Liver (tissue), 9 donors: ENCODE results near the gene PYGB. TPM values are rescaled to one million over a fixed set of nuclear protein-coding genes. Genes with fewer than 3 reads are reported as not detected.

Source experiments
- DNase-seq: peaks from one replicate; pipeline ENCODE4 v3.0.0-alpha.2; 2017; ENCODE audit warnings: low spot score
- H3K27ac ChIP-seq, 2 donors: one replicate each; pipeline ENCODE4 v1.7.0; 2013; ENCODE audit warnings: inconsistent platforms in 2 of 2, low read length in 2 of 2, control low read depth in 1 of 2, low read depth in 1 of 2, mild to moderate bottlenecking in 1 of 2
- H3K27me3 ChIP-seq, 4 donors: one replicate each; pipeline versions ENCODE4 v1.6.1 to v1.7.0; 2013; ENCODE audit warnings: low read length in 3 of 4, inconsistent platforms in 1 of 4, mild to moderate bottlenecking in 1 of 4, moderate library complexity in 1 of 4; ENCODE audit not compliant: control insufficient read depth in 4 of 4, insufficient read depth in 4 of 4
- H3K36me3 ChIP-seq, 4 donors: one replicate each; pipeline versions ENCODE4 v1.6.1 to v1.7.0; 2013; ENCODE audit warnings: low read length in 3 of 4, mild to moderate bottlenecking in 3 of 4, low read depth in 1 of 4, moderate library complexity in 1 of 4; ENCODE audit not compliant: control insufficient read depth in 4 of 4, insufficient read depth in 3 of 4
- H3K4me1 ChIP-seq, 4 donors: one replicate each; pipeline versions ENCODE4 v1.6.1 to v1.7.0; 2013; ENCODE audit warnings: low read length in 3 of 4, mild to moderate bottlenecking in 3 of 4, moderate library complexity in 1 of 4; ENCODE audit not compliant: control insufficient read depth in 4 of 4, insufficient read depth in 4 of 4
- H3K4me3 ChIP-seq, 3 donors: one replicate each; pipeline versions ENCODE4 v1.6.1 to v1.7.0; 2013; ENCODE audit warnings: low read length in 3 of 3, control low read depth in 1 of 3, low read depth in 1 of 3, mild to moderate bottlenecking in 1 of 3
- H3K9ac ChIP-seq, 2 donors: one replicate each; pipeline ENCODE4 v1.7.0; 2013; ENCODE audit warnings: low read length in 2 of 2, mild to moderate bottlenecking in 2 of 2, moderate library complexity in 2 of 2, control low read depth in 1 of 2, low read depth in 1 of 2
- H3K9me3 ChIP-seq, 4 donors: one replicate each; pipeline versions ENCODE4 v1.6.1 to v1.7.0; 2013; ENCODE audit warnings: low read length in 3 of 4; ENCODE audit not compliant: control insufficient read depth in 4 of 4
- ATF3 ChIP-seq: IDR thresholded peaks from 2 replicates; pipeline ENCODE4 v1.6.1; 2016; ENCODE audit warnings: antibody characterized with exemption
- EGR1 ChIP-seq, 2 donors: IDR thresholded peaks; 2 replicates each; pipeline ENCODE4 v1.6.1; 2016 to 2018; ENCODE audit warnings: antibody characterized with exemption in 2 of 2, low read depth in 2 of 2
- FOXA1 ChIP-seq: IDR thresholded peaks from 2 replicates; pipeline ENCODE4 v1.6.1; 2016; ENCODE audit warnings: antibody characterized with exemption
- GABPA ChIP-seq, 2 donors: IDR thresholded peaks in 1 of 2; conservative IDR thresholded peaks in 1 of 2; 2 replicates each; pipeline ENCODE4 v1.6.1; 2016; ENCODE audit warnings: antibody characterized with exemption in 2 of 2, mild to moderate bottlenecking in 1 of 2, moderate library complexity in 1 of 2
- HNF4G ChIP-seq: IDR thresholded peaks from 2 replicates; pipeline ENCODE4 v1.6.1; 2016; ENCODE audit warnings: antibody characterized with exemption
- JUND ChIP-seq, 2 donors: IDR thresholded peaks; 2 replicates each; pipeline ENCODE4 v1.6.1; 2016; ENCODE audit warnings: antibody characterized with exemption in 2 of 2
- MAX ChIP-seq: IDR thresholded peaks from 2 replicates; pipeline ENCODE4 v1.6.1; 2016; ENCODE audit warnings: antibody characterized with exemption
- RAD21 ChIP-seq, 2 donors: IDR thresholded peaks; 2 replicates each; pipeline ENCODE4 v1.6.1; 2016; ENCODE audit warnings: antibody characterized with exemption in 2 of 2, mild to moderate bottlenecking in 2 of 2
- RXRA ChIP-seq, 2 donors: IDR thresholded peaks; 2 replicates each; pipeline ENCODE4 v1.6.1; 2017 to 2018; ENCODE audit warnings: antibody characterized with exemption in 2 of 2, mild to moderate bottlenecking in 1 of 2
- SP1 ChIP-seq: IDR thresholded peaks from 2 replicates; pipeline ENCODE4 v1.6.1; 2018; ENCODE audit warnings: antibody characterized with exemption, mild to moderate bottlenecking
- TAF1 ChIP-seq: conservative IDR thresholded peaks from 2 replicates; pipeline ENCODE4 v1.6.1; 2016; ENCODE audit warnings: antibody characterized with exemption, mild to moderate bottlenecking
- YY1 ChIP-seq: IDR thresholded peaks from 2 replicates; pipeline ENCODE4 v1.6.1; 2016; ENCODE audit warnings: antibody characterized with exemption, mild to moderate bottlenecking
- WGBS: extraction: QIAGEN DNeasy Blood & Tissue Kit; methylation state at CpG from one replicate; pipeline ENCODE4 v1.1.7; 2013; 5-methylcytosine and 5-hydroxymethylcytosine counted together
- polyA plus RNA-seq, 2 donors: library from polyadenylated mRNA; stranded (reverse) in 1 of 2; unstranded in 1 of 2; fragments of 200-250 nt in 1 of 2; fragments of >200 nt in 1 of 2; fragmentation: Nextera tagmentation in 1 of 2; extraction: Ambion mirVana in 1 of 2; gene quantifications; one replicate each; pipeline versions ENCODE4 v1.2.1 to v1.2.3, GENCODE V29; 2013 to 2015
- total RNA-seq, 2 donors: library from RNA; depleted of rRNA; stranded (reverse); fragments of >200 nt; gene quantifications; one replicate each; pipeline ENCODE4 v1.2.3, GENCODE V29; 2014
- TF ChIP-seq, protein P1 (sequence below): fragments of 150-350 bp; IDR thresholded peaks from 2 replicates; pipeline ENCODE4 v1.5.1; 2017; ENCODE audit warnings: improper control_type of control experiment, low read depth, low read length; ENCODE audit not compliant: missing input control
- TF ChIP-seq, protein P2 (sequence below): IDR thresholded peaks from 2 replicates; pipeline ENCODE4 v1.6.1; 2016; ENCODE audit warnings: antibody characterized with exemption
- TF ChIP-seq, protein P3 (sequence below): IDR thresholded peaks from 2 replicates; pipeline ENCODE4 v1.6.1; 2016; ENCODE audit warnings: antibody characterized with exemption, mild to moderate bottlenecking
- donor health status: healthy.
- donor health status: healthy.
- donor health status: healthy.
- donor health status: healthy.
- donor health status: healthy.

The PYGB gene
- total and polyA plus RNA-seq, 4 donors, result 3.6 to 11.7 (median 9.8) TPM

- no peak overlapping the region for H3K9ac ChIP-seq
- no peak for DNase-seq
- H3K36me3 ChIP-seq, result peaks cover 0 to 10% (median 0%) of the 10 kb centered on the region in 4 donors
- no peaks in the 10 kb centered on the region for H3K9me3 ChIP-seq
- H3K4me3 ChIP-seq, result no peak overlapping the region
- 98% methylated on average over 16 of the region's 16 CpGs for WGBS
- H3K27ac ChIP-seq, result no peak overlapping the region
- peaks cover 8 to 26% (median 18%) of the 10 kb centered on the region in 4 donors for H3K4me1 ChIP-seq
- no peaks in the 10 kb centered on the region for H3K27me3 ChIP-seq
- TF ChIP-seq FOXA1 (no peak), RXRA (IDR thresholded peaks at IDR 0.05) (no peak), EGR1 (IDR thresholded peaks at IDR 0.05; ENCODE audit: low read depth in 2 of 2) (no peak), SP1 (no peak)
- TF ChIP-seq, protein P1, sequence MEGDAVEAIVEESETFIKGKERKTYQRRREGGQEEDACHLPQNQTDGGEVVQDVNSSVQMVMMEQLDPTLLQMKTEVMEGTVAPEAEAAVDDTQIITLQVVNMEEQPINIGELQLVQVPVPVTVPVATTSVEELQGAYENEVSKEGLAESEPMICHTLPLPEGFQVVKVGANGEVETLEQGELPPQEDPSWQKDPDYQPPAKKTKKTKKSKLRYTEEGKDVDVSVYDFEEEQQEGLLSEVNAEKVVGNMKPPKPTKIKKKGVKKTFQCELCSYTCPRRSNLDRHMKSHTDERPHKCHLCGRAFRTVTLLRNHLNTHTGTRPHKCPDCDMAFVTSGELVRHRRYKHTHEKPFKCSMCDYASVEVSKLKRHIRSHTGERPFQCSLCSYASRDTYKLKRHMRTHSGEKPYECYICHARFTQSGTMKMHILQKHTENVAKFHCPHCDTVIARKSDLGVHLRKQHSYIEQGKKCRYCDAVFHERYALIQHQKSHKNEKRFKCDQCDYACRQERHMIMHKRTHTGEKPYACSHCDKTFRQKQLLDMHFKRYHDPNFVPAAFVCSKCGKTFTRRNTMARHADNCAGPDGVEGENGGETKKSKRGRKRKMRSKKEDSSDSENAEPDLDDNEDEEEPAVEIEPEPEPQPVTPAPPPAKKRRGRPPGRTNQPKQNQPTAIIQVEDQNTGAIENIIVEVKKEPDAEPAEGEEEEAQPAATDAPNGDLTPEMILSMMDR, result no peak
- TF ChIP-seq, protein P2, sequence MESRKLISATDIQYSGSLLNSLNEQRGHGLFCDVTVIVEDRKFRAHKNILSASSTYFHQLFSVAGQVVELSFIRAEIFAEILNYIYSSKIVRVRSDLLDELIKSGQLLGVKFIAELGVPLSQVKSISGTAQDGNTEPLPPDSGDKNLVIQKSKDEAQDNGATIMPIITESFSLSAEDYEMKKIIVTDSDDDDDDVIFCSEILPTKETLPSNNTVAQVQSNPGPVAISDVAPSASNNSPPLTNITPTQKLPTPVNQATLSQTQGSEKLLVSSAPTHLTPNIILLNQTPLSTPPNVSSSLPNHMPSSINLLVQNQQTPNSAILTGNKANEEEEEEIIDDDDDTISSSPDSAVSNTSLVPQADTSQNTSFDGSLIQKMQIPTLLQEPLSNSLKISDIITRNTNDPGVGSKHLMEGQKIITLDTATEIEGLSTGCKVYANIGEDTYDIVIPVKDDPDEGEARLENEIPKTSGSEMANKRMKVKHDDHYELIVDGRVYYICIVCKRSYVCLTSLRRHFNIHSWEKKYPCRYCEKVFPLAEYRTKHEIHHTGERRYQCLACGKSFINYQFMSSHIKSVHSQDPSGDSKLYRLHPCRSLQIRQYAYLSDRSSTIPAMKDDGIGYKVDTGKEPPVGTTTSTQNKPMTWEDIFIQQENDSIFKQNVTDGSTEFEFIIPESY, result no peak
- TF ChIP-seq, protein P3, sequence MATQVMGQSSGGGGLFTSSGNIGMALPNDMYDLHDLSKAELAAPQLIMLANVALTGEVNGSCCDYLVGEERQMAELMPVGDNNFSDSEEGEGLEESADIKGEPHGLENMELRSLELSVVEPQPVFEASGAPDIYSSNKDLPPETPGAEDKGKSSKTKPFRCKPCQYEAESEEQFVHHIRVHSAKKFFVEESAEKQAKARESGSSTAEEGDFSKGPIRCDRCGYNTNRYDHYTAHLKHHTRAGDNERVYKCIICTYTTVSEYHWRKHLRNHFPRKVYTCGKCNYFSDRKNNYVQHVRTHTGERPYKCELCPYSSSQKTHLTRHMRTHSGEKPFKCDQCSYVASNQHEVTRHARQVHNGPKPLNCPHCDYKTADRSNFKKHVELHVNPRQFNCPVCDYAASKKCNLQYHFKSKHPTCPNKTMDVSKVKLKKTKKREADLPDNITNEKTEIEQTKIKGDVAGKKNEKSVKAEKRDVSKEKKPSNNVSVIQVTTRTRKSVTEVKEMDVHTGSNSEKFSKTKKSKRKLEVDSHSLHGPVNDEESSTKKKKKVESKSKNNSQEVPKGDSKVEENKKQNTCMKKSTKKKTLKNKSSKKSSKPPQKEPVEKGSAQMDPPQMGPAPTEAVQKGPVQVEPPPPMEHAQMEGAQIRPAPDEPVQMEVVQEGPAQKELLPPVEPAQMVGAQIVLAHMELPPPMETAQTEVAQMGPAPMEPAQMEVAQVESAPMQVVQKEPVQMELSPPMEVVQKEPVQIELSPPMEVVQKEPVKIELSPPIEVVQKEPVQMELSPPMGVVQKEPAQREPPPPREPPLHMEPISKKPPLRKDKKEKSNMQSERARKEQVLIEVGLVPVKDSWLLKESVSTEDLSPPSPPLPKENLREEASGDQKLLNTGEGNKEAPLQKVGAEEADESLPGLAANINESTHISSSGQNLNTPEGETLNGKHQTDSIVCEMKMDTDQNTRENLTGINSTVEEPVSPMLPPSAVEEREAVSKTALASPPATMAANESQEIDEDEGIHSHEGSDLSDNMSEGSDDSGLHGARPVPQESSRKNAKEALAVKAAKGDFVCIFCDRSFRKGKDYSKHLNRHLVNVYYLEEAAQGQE, result no peak
Measured at GRCh38 chr20:25224941-25225340, 22.9 kb upstream of the PYGB start.

DNA sequence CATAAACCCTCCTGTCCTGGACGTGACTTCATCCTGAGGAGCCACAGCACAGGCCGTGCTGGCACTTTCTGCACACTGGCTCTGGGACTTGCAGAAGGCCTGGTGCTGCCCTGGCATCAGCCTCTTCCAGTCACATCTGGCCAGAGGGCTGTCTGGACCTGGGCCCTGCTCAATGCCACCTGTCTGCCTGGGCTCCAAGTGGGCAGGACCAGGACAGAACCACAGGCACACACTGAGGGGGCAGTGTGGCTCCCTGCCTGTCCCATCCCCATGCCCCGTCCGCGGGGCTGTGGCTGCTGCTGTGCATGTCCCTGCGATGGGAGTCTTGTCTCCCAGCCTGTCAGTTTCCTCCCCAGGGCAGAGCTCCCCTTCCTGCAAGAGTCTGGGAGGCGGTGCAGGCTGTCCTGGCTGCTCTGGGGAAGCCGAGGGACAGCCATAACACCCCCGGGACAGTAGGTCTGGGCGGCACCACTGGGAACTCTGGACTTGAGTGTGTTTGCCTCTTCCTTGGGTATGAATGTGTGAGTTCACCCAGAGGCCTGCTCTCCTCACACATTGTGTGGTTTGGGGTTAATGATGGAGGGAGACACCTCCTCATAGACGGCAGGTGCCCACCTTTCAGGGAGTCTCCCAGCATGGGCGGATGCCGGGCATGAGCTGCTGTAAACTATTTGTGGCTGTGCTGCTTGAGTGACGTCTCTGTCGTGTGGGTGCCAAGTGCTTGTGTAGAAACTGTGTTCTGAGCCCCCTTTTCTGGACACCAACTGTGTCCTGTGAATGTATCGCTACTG lies 22.0 kb upstream of the PYGB start:
- Histone ChIP-seq H3K4me1 (peaks cover 8 to 23% (median 18%) of the 10 kb centered on the region in 4 donors), H3K27ac (no peak overlapping the region), H3K9me3 (no peaks in the 10 kb centered on the region), H3K27me3 (no peaks in the 10 kb centered on the region), H3K9ac (no peak overlapping the region), H3K4me3 (no peak overlapping the region), H3K36me3 (peaks cover 0 to 10% (median 0%) of the 10 kb centered on the region in 4 donors)
- TF ChIP-seq HNF4G (no peak), RAD21 (IDR thresholded peaks at IDR 0.05) (no peak), TAF1 (no peak), FOXA1 (no peak), JUND (IDR thresholded peaks at IDR 0.05) (no peak), ATF3 (no peak), MAX (no peak), SP1 (no peak), RXRA (IDR thresholded peaks at IDR 0.05) (no peak), YY1 (no peak), GABPA (IDR thresholded peaks at IDR 0.05 in 1 of 2, conservative IDR thresholded peaks at IDR 0.05 in 1 of 2) (no peak)
- TF ChIP-seq, protein P3, result no peak
- WGBS, result 96% methylated on average over 16 of the region's 16 CpGs
- no peak for DNase-seq
